CD4-positive, alpha-beta T cell treated with Interleukin-15 for 1 hour (primary cell): ENCODE measurements around the gene LRRC17.
"Not testable (repeated sequence)": the region's sequence is repeated elsewhere in the genome, so short reads cannot be mapped to it uniquely, and the experiment has no call there.

ENCODE experiments used
- DNase-seq: peaks from one replicate; pipeline ENCODE4 v3.0.0-alpha.2; 2020

LRRC17 gene

GRCh38 chr7:102897856-102898531, 14.8 kb upstream of the LRRC17 start:
- no peak for DNase-seq

DNA sequence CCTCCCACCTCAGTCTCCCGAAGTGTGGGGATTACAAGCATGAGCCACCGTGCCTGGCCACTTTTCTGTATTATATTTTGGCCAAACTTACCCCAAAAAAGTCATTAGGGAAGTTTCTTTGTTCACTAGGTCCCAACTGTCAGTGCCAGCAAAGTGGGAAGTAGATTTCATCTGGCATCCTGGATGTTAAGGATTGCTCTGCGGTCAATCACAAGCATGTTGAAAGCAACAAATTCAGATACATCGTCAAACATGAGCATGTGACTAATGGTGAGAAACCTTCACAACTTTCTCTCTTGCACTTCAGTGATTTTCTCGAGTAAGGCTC, 14.3 kb upstream of the LRRC17 start:
- DNase-seq, result no peak

DNA sequence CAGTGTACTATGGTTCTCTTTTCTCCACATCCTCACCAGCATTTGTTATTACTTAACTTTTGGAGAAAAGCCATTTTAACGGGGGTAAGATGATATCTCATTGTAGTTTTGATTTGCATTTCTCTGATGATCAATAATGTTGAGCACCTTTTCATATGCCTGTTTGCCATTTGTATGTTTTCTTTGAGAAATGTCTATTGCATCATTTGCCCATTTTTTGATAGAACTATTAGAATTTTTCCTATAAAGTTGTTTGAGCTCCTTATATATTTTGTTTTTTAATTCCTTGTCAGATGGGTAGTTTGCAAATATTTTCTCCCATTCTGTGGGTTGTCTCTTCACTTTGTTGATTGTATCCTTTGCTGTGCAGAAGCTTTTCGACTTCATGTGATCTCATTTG, 10.7 kb upstream of the LRRC17 start:
- DNase-seq, result not testable (repeated sequence)

DNA sequence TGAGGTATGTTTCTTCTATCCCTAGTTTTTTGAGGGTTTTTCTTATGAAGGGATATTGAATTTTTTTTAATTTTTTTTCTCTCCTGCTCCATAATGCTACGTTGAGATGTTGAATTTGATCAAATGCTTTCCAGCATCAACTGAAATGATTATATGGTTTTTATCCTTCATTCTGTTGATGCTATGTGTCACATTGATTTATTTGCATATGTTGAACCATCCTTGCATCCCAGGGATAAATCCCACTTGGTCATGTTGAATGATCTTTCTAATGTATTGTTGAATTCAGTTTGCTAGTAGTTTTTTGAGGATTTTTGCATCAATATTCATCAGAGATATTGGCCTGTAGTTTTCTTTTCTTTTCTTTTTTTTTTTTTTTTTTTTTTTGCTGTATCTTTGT, 9.2 kb upstream of the LRRC17 start:
- DNase-seq, result not testable (repeated sequence)

GRCh38 chr7:102908676-102909075, 4.1 kb upstream of the LRRC17 start:
- no peak for DNase-seq

- DNase-seq, result no peak
Measured at GRCh38 chr7:102913826-102914225, 1.0 kb downstream of the LRRC17 start.

GRCh38 chr7:102914585-102914984, 1.8 kb downstream of the LRRC17 start:
- DNase-seq, result no peak

DNA sequence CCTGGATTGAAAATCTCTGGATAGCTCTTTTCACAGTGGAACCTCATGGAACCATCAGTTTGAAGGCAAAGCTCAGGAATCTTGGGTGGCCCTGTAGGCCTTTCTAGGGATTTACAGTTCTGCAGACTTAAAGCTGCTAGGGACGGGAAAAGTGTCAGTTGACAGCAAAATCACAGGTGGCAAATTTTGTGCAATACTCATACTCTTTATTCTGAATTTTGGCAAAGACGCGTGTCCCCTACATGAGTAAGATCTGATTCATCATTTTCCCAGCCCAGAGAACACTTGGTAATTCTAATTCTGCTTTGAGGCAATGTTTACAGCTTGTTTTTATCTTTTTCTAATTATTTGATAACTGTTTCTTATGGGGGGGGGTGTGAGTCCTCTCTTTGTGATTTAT, 3.6 kb downstream of the LRRC17 start:
- DNase-seq, result no peak

DNA sequence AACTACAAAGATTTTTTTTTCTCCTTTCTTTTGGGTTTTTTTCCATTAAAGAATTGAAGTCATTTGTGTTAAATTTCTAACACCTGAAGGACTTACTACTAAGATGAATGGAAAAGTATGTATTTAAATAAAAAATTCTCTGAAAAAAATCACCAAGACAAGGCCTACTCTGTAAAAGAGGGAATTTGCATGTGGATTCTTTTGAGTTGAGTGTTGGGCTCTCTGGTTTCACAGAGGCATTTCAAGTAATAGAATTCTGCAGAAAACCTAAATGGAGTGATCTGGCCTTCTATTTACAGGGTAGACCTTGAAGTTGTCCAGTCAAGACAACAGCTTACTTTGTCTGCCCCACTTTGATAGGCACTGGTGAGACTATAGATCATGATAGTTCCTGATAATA, 4.1 kb downstream of the LRRC17 start:
- DNase-seq, result no peak

GRCh38 chr7:102917436-102918353, 4.9 kb downstream of the LRRC17 start:
- DNase-seq, result no peak

GRCh38 chr7:102918845-102919244, 6.0 kb downstream of the LRRC17 start:
- no peak for DNase-seq

DNA sequence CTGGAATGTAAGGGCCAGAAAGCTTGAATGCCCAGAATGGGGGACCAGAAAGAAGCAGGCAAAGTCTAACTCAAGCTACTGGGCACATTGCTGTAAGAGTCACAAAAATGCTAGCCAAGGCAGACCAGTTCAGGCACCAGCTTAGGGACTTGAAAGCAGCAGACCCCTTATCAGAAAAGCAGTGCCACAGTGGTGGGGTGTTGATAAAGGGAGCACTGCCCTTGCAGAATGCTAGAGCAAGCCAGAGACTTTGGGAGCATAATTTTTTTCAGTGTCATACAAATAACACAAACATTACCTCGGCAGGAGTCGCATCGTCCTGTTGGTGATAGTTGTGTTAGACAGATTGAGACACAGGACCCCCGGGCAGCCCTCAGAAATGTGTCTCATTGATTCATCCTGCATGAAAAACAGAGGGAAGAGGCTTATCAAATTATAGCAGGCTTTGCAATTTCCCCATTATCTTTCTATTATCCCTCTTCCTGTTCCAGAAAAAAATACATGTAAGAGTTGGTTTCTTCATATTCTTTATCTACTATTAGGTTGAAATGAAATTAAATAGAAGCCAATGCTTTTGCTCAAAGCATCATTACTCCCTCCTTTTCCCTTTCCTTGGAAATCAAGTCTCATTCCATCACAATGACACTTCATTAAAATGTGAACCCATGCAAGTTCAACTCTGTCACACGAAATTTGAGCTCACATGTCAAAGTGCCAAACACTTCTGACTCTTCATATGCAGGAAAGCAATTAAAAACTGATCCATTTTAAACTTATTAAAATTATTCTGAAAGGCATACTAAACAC, 13.4 kb downstream of the LRRC17 start:
- DNase-seq, result no peak

GRCh38 chr7:102926783-102927140, 14.0 kb downstream of the LRRC17 start:
- no peak for DNase-seq

DNA sequence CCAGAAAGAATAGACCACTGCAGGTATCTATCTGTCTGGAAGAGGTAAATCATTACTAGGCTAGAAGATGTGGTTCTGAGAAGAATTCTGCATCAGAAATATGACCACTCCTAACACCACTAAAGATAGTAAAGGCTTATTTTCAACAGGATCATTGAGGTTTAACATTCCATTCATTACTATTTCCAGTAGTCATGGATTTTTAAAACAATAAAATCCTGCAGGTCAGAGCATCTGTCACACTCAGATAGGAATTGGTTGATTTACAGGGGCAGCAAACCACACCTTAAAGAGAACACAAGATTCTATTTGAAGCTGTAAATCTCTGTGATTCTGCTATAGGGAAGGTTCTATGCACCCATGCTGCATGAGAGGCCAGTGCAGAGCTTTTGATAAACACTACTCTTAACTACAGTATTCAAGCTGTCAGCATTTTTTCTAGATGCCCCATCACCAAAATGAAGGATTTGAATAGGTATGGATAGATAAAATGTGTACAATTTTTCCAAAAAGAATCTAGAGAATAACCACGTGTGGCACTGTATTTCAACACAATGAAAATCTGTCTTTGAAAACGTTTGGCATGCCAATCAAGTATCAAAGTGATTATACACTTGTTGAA, 14.6 kb downstream of the LRRC17 start:
- no peak for DNase-seq

GRCh38 chr7:102931757-102932156, 19.0 kb downstream of the LRRC17 start:
- DNase-seq, result no peak

- DNase-seq, result no peak
Measured at GRCh38 chr7:102933763-102934162, 21.0 kb downstream of the LRRC17 start.

DNA sequence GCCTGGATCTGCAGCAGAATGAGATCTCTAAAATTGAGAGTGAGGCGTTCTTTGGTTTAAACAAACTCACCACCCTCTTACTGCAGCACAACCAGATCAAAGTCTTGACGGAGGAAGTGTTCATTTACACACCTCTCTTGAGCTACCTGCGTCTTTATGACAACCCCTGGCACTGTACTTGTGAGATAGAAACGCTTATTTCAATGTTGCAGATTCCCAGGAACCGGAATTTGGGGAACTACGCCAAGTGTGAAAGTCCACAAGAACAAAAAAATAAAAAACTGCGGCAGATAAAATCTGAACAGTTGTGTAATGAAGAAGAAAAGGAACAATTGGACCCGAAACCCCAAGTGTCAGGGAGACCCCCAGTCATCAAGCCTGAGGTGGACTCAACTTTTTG, 21.4 kb downstream of the LRRC17 start:
- DNase-seq, result no peak

DNA sequence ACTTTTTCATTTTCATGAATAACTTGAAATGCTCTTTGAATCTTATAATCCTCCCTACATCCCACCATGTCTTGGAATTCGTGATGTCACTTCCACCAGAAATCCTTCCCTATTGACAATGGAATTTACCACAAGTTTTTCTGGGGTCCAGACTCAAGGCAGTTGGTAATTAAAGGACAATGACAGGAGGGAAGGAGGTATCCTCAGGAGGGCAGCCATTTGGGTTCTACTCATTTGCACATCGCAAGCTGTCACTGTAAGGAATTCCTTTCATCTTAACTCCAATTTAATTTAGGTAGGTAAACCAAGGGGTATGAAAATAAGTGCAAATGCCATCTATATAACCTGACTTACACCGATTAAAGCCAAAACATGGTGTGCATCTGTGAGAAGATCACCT, 21.9 kb downstream of the LRRC17 start:
- no peak for DNase-seq

- no peak for DNase-seq
Measured at GRCh38 chr7:102935450-102936115, 22.8 kb downstream of the LRRC17 start.

DNA sequence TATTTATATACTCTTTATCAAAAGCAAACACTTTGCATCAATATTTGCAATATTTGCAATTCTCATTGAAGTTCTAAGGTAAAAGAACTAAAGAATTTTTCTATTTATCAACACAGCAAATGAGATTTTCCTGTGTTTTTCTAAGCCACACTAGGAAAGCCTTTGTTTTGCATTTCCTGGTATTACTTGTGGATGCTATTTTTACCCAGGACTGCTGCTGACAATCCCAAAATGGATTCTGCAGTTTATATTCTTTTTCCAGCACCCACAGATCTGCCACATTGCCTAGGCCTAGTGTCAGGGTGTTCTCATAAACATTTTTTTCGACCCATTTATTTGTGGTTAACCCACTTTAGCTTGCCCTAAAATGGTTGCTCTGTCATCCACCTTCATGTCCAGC, 25.9 kb downstream of the LRRC17 start:
- DNase-seq, result no peak

DNA sequence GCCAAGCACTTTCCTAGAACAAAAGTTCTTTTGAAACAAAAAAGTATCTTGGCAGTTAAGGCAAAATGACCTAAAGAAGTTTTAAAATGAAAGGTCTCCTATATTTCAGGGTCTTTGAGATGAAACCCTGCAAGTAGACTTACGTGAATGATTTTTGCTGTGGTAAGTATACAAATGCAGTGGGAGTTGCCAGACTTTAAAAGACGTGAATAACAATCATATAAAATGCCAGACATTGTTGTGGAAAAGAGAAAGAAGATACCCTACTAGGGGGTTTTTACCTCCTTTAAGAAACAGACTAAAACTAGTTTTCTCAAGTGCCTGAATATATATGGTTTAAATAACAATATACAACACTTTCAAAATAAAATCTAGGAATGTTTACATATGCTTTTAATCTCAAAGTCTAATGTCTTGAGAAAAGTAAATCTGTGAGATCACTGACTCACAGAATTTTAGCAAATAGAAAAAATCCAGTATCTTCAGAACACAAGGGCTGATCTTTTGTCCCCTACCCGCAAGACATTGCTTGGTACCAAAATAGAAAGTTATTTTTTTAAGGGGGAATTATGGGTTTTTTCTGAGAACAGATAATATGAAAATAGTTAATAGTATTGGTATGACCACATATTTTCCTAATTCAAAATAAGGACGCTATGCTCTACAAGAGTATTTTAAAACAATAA, 29.5 kb downstream of the LRRC17 start:
- DNase-seq, result no peak

DNA sequence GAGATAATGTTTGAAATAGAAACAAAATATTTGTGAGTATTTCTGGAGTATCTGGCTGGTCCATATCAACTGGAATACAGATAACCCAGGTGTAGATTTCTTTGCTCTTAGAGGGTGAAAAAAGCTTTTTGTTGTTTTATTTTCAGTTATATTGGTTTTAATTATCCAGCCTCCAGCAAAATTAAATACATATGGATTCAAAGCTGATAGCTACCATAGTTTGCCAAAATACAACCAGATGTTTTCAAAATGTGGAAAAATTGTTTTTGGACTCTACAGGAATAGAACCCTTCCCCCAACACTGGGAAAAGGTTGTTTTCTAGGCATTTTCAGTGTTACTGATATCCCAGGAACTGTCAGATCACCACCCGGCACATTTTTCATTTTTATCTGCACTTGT, 30.1 kb downstream of the LRRC17 start:
- DNase-seq, result no peak
